Left ventricle myocardium inferior (tissue), 1 donor: ENCODE data around the gene TKTL1. TPM values are rescaled to one million over a fixed set of nuclear protein-coding genes. Genes with fewer than 3 reads are reported as not detected.

Experiments
- DNase-seq: peaks from one replicate; pipeline ENCODE4 v3.0.0-alpha.2; 2020
- H3K27ac ChIP-seq: fragments of 200-600 bp; replicated peaks from 2 replicates; pipeline ENCODE4 v1.8.0; 2021
- H3K27me3 ChIP-seq: fragments of 200-600 bp; 2 replicates; pipeline ENCODE4 v1.8.0; 2021; ENCODE audit warnings: low read depth
- H3K36me3 ChIP-seq: fragments of 200-600 bp; 2 replicates; pipeline ENCODE4 v1.8.0; 2021
- H3K4me1 ChIP-seq: fragments of 200-600 bp; 2 replicates; pipeline ENCODE4 v1.8.0; 2021
- H3K4me3 ChIP-seq: fragments of 200-600 bp; 2 replicates; pipeline ENCODE4 v1.8.0; 2021; ENCODE audit warnings: mild to moderate bottlenecking, moderate library complexity
- H3K9me3 ChIP-seq: fragments of 200-600 bp; replicated peaks from 2 replicates; pipeline ENCODE4 v1.8.0; 2021
- CTCF ChIP-seq: fragments of 200-600 bp; IDR thresholded peaks from 2 replicates; pipeline ENCODE4 v1.8.0; 2021; ENCODE audit warnings: antibody characterized with exemption, mild to moderate bottlenecking, borderline replicate concordance
- intact Hi-C: fragments of 100-400 bp; cut with micrococcal nuclease; formaldehyde crosslinking; loops from one replicate; pipeline ENCODE4 v1.11.0; 2022
- total RNA-seq: library from RNA; stranded (reverse); fragmentation: NEBNext Ultra II Directional; extraction: Animal tissue kit (Norgen Biotek cat#: 25700); gene quantifications from one replicate; pipeline ENCODE4 v1.2.1, GENCODE V29; 2021
- donor health status: DM: no; HTN: yes; CAD: no; lungs with severe emphysema.

TKTL1 gene
- total RNA-seq, 1 donor from 2014 or later = 11.7 TPM

GRCh38 chrX:154369449-154370299 lies 74.1 kb downstream of the TKTL1 start:
- Histone ChIP-seq H3K4me3 (peak overlapping the region; percentile 87), H3K27ac (peak overlapping the region; percentile 95), H3K9me3 (no peaks in the 10 kb centered on the region), H3K27me3 (no peaks in the 10 kb centered on the region), H3K4me1 (peaks cover 80% of the 10 kb centered on the region), H3K36me3 (peaks cover 32% of the 10 kb centered on the region)
- intact Hi-C loops = no loop called here
- DNase-seq = peak; percentile 84
- no peak for TF ChIP-seq CTCF

GRCh38 chrX:154370300-154371016 lies 74.9 kb downstream of the TKTL1 start:
- intact Hi-C loops = no loop called here
- Histone ChIP-seq H3K4me3 (peak overlapping the region; percentile 87), H3K36me3 (peaks cover 24% of the 10 kb centered on the region), H3K27me3 (no peaks in the 10 kb centered on the region), H3K4me1 (peaks cover 74% of the 10 kb centered on the region), H3K27ac (peak overlapping the region; percentile 95), H3K9me3 (no peaks in the 10 kb centered on the region)
- DNase-seq = peak; percentile 31
- no peak for TF ChIP-seq CTCF

GRCh38 chrX:154371017-154371788 lies 75.6 kb downstream of the TKTL1 start:
- no peak for TF ChIP-seq CTCF
- no peaks in the 10 kb centered on the region for H3K9me3 ChIP-seq
- peaks cover 17% of the 10 kb centered on the region for H3K36me3 ChIP-seq
- intact Hi-C loops = no loop called here
- peaks cover 67% of the 10 kb centered on the region for H3K4me1 ChIP-seq
- H3K27ac ChIP-seq = peak overlapping the region; percentile 95
- DNase-seq = peak; percentile 95
- no peaks in the 10 kb centered on the region for H3K27me3 ChIP-seq
- H3K4me3 ChIP-seq = peak overlapping the region; percentile 87

- no peak for TF ChIP-seq CTCF
- Histone ChIP-seq H3K4me1 (peaks cover 61% of the 10 kb centered on the region), H3K27ac (peak overlapping the region; percentile 95), H3K4me3 (peak overlapping the region; percentile 87), H3K36me3 (peaks cover 10% of the 10 kb centered on the region), H3K27me3 (no peaks in the 10 kb centered on the region), H3K9me3 (no peaks in the 10 kb centered on the region)
- intact Hi-C loops = no loop called here
- no peak for DNase-seq
These were observed 76.2 kb downstream of the TKTL1 start for GRCh38 chrX:154371789-154372300.

- Histone ChIP-seq H3K36me3 (peaks cover 3% of the 10 kb centered on the region), H3K27ac (peak overlapping the region; percentile 95), H3K4me3 (peak overlapping the region; percentile 87), H3K27me3 (no peaks in the 10 kb centered on the region), H3K9me3 (no peaks in the 10 kb centered on the region), H3K4me1 (peaks cover 53% of the 10 kb centered on the region)
- TF ChIP-seq CTCF = no peak
- intact Hi-C loops = no loop called here
- DNase-seq = no peak
These were observed 77.0 kb downstream of the TKTL1 start for GRCh38 chrX:154372612-154373022.
